ENCODE data around the gene WDR72.

DNA sequence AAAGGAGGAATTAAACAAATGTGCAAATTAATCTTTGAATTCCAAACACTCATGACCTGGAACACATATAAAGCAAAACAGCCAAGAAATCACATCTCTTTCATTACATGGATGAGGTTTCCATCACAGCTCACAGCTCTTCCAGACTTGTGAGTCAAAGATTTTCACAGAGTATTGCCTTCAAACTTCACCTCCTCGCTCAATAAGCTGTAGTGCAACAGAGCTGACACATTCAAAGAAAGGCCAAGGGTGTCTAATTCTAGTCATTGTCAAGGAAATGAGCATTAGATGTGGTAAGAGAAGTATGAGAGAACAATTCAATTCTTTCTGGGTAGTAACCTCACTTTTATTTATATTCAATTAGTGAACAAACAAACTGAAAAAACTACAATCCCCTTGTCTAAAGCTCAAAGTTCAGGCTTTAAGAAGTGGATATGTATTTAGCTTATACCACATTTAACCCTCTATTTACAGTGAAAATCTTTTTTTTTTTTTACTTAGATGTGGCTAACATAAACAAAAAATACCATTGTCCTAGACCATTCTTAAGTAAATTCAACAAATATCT, 11.9 kb downstream of the WDR72 start:
- TF ChIP-seq GATA2 (IDR thresholded peaks at IDR 0.05; ENCODE audit: low read depth, low read length) = no peak
- TF ChIP-seq GATA3 (IDR thresholded peaks at IDR 0.05; ENCODE audit: low read depth, low read length) = no peak

All from SH-SY5Y (cell line).